ENCODE data around the gene SOX14. TPM values are rescaled to one million over a fixed set of nuclear protein-coding genes. Genes with fewer than 3 reads are reported as not detected.

Gene SOX14
- total and polyA plus RNA-seq, 2 of the 4 experiments (the other 2 are of a cell fraction): not detected

DNA sequence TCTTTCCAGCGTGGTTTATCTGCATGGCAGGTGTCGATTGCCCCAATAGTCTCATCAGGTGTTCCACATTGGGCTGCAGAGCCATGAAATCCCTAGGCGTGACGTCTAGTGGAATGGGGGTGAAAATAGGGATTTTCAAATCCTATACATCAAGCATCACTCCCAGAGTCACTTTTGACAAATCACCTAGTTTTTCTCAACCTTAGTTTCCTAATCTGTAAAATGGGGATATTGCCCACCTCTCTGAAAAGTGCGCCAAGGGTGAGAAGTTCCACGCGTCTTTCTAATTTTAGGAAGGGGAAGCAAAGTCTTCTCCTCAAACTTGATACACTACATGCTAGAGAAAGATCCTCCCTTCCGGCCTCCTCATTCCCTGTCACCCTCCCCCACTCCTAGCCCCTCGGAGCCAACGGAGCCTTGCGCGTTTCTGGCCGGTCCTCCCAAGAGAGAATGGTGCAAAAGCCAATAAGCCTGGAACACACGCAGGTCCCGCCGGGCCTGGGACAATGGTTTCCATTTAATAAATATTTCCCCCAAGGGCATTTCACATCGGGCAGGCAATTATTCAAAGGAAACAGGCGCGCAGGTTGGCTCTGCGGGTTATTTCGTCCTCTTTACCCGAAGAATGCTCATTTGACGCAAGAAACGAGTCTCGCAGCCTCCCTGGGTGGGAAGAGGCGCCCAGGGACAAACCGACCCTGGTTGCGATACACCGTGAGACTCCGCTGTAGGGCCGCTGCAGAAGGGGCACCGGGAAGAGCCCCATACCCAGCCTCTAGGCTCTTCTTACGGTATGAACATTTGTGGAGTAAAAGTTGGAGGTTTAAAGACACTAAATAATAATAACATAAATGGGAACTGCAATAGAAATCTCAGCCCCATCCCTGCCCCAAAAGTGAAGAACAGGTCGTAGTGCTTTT lies 1.2 kb upstream of the SOX14 start (continued):
- no peak for TF ChIP-seq SMC3 (IDR thresholded peaks at IDR 0.05; ENCODE audit: low read depth, low read length)
- TF ChIP-seq POLR2A (IDR thresholded peaks at IDR 0.05; ENCODE audit: low read depth, low read length): no peak
- TF ChIP-seq, protein P1, sequence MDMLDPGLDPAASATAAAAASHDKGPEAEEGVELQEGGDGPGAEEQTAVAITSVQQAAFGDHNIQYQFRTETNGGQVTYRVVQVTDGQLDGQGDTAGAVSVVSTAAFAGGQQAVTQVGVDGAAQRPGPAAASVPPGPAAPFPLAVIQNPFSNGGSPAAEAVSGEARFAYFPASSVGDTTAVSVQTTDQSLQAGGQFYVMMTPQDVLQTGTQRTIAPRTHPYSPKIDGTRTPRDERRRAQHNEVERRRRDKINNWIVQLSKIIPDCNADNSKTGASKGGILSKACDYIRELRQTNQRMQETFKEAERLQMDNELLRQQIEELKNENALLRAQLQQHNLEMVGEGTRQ (IDR thresholded peaks at IDR 0.05; ENCODE audit: low read depth, low read length): no peak
- TF ChIP-seq NFE2L2 (IDR thresholded peaks at IDR 0.05; ENCODE audit: low read depth, low read length): no peak
- no peak for TF ChIP-seq RFX5 (IDR thresholded peaks at IDR 0.05; ENCODE audit: low read depth, low read length)

DNA sequence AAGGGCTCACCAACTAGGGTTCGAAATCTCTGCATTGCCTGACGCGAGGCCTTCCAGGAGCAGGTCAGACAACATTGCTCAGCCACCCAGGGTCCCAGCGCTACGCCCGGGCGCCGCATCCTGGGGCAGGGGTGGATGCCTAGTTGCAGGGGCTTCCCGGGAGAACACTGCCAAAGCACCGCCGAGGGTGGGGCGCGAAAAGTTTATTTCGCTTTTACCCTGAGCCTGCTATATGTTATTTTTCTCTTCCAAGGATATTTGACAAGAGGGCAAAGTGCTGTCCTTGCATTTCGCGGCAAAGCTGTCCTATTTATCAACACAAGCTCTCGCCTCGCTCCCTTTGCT lies 549 bp upstream of the SOX14 start:
- ChIA-PET POLR2A (ENCODE audit: unreplicated experiment) (no interaction called here), CTCF (no interaction called here)
- no CpG with 5 or more reads among the region's 18 CpGs for WGBS, 2 experiments (ENCODE audit: extremely low coverage in 2 of 2, insufficient read length in 1 of 2)
- dilution Hi-C loops (cut with HindIII; ENCODE audit: low sequenced_read_pairs, unreplicated experiment): no loop called here
- Histone ChIP-seq H3K18ac (ENCODE audit: low read depth, low read length) (no peak overlapping the region), H3K9ac (ENCODE audit: low read depth, low read length) (no peak overlapping the region), H3K56ac (ENCODE audit: extremely low read depth, insufficient read depth, low read length) (no peak overlapping the region), H3K4ac (ENCODE audit: low read depth, low read length) (no peak overlapping the region), H3K4me1 (ENCODE audit: control insufficient read depth, insufficient read depth, low read length) (no peaks in the 10 kb centered on the region), H3K9me3 (ENCODE audit: control insufficient read depth, insufficient read depth, low read length) (peaks cover 2% of the 10 kb centered on the region; the same call in 1 of the 2 replicates), H3K4me3 (ENCODE audit: insufficient read depth, low read depth, low read length) (no peak overlapping the region), H2AK9ac (replicated peaks; ENCODE audit: low read depth, low read length, poor library complexity) (no peak overlapping the region), H2AK5ac (ENCODE audit: low read depth, low read length) (no peak overlapping the region), H3K36me3 (ENCODE audit: control insufficient read depth, insufficient read depth, low read length) (no peaks in the 10 kb centered on the region), H4K8ac (ENCODE audit: low read depth in 2 of 2, low read length in 2 of 2) (no peak overlapping the region), H3K79me1 (ENCODE audit: low read depth in 1 of 2, low read length in 2 of 2) (no peaks in the 10 kb centered on the region), H2BK20ac (ENCODE audit: low read depth, low read length) (no peak overlapping the region), H3K27me3 (ENCODE audit: control insufficient read depth, insufficient read depth, low read length) (peaks cover 72% of the 10 kb centered on the region), H2BK5ac (ENCODE audit: low read depth, low read length, poor library complexity, severe bottlenecking) (no peak overlapping the region), H3K23ac (ENCODE audit: low read depth, low read length) (no peak overlapping the region), H3K27ac (ENCODE audit: insufficient read depth, low read length) (no peak overlapping the region), H2BK15ac (ENCODE audit: low read depth, low read length) (no peak overlapping the region), H3K4me2 (ENCODE audit: low read depth, low read length) (no peak overlapping the region), H2AFZ (replicated peaks; ENCODE audit: low read length, poor library complexity) (no peak overlapping the region), H2BK120ac (ENCODE audit: low read depth, low read length) (no peak overlapping the region), H3K14ac (replicated peaks; ENCODE audit: low read depth, low read length) (no peak overlapping the region), H3K9me1 (ENCODE audit: insufficient read depth, low read length) (no peaks in the 10 kb centered on the region), H4K91ac (ENCODE audit: insufficient read depth, low read depth, low read length) (no peak overlapping the region), H4K20me1 (ENCODE audit: insufficient read depth, low read length) (no peaks in the 10 kb centered on the region), H4K5ac (ENCODE audit: low read depth, low read length) (no peak overlapping the region)
- no TSS peak for BruUV-seq (replicated peaks)
- no peak for DNase-seq
- ATAC-seq (ENCODE audit: low read depth): no peak
- intact Hi-C loops (cut with micrococcal nuclease): no loop called here
- TF ChIP-seq, protein P2, sequence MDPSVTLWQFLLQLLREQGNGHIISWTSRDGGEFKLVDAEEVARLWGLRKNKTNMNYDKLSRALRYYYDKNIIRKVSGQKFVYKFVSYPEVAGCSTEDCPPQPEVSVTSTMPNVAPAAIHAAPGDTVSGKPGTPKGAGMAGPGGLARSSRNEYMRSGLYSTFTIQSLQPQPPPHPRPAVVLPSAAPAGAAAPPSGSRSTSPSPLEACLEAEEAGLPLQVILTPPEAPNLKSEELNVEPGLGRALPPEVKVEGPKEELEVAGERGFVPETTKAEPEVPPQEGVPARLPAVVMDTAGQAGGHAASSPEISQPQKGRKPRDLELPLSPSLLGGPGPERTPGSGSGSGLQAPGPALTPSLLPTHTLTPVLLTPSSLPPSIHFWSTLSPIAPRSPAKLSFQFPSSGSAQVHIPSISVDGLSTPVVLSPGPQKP (IDR thresholded peaks at IDR 0.05; ENCODE audit: borderline replicate concordance, low read depth, low read length): no peak
- TF ChIP-seq, protein P1 (IDR thresholded peaks at IDR 0.05; ENCODE audit: low read depth, low read length): no peak
- no peak for TF ChIP-seq CEBPB (IDR thresholded peaks at IDR 0.05; ENCODE audit: low read depth, low read length)
- no peak for TF ChIP-seq MAZ (IDR thresholded peaks at IDR 0.05; ENCODE audit: borderline replicate concordance, low read depth, low read length)
- in situ Hi-C loops (cut with MboI; ENCODE audit: low sequenced_read_pairs): no loop called here

All from IMR-90 (cell line).